AG04450 (cell line): ENCODE data around the gene FLT3. TPM values are rescaled to one million over a fixed set of nuclear protein-coding genes. Genes with fewer than 3 reads are reported as not detected.

ENCODE experiments used
- CTCF ChIA-PET: fragments of 300-600, 350-600 bp; formaldehyde crosslinking; extraction: SDS; loops from one replicate; lab custom pipeline; 2022; ENCODE audit warnings: antibody characterized with exemption, inconsistent platforms; lab: Charles Lee
- POLR2A ChIA-PET: fragments of 350-600 bp; formaldehyde crosslinking; extraction: SDS; loops from one replicate; lab custom pipeline; 2021; ENCODE audit warnings: antibody characterized with exemption, inconsistent platforms; lab: Yijun Ruan, JAX
- DNase-seq: peaks from one replicate; pipeline ENCODE4 v3.0.0-alpha.2; 2011; ENCODE audit warnings: low read depth, low spot score
- H3K27ac ChIP-seq: one replicate; pipeline ENCODE4 v1.5.1; 2012; ENCODE audit warnings: low read depth, low read length, control low read depth
- H3K27me3 ChIP-seq: one replicate; pipeline ENCODE4 v1.6.0; 2012; ENCODE audit warnings: low read length; ENCODE audit not compliant: control insufficient read depth, insufficient read depth
- H3K4me3 ChIP-seq: 2 replicates; pipeline ENCODE4 v1.5.1; 2011; ENCODE audit warnings: mild to moderate bottlenecking, low read depth, low read length, control low read depth
- H3K9me3 ChIP-seq: 2 replicates; pipeline ENCODE4 v1.5.1; 2012; ENCODE audit warnings: low read length; ENCODE audit not compliant: control insufficient read depth, insufficient read depth
- CTCF ChIP-seq: IDR thresholded peaks from 2 replicates; pipeline ENCODE4 v1.5.1; 2011; ENCODE audit warnings: low read depth, low read length, control low read depth, inconsistent platforms
- polyA plus RNA-seq: library from polyadenylated mRNA; depleted of rRNA; stranded (reverse); fragments of >200 nt; gene quantifications from 2 replicates; pipeline ENCODE4 v1.2.3, GENCODE V29; 2011

FLT3 gene
- polyA plus RNA-seq, 1 experiment, result 0.01 TPM

GRCh38 chr13:28022848-28023518 lies 77.4 kb downstream of the FLT3 start:
- Histone ChIP-seq H3K4me3 (no peak overlapping the region), H3K27ac (peak overlapping the region; percentile 39), H3K27me3 (no peaks in the 10 kb centered on the region), H3K9me3 (no peaks in the 10 kb centered on the region)
- DNase-seq, result no peak
- CTCF ChIA-PET, result no interaction called here
- TF ChIP-seq CTCF, result no peak
- POLR2A ChIA-PET, result no interaction called here

GRCh38 chr13:28014301-28014700 lies 86.1 kb downstream of the FLT3 start:
- Histone ChIP-seq H3K4me3 (no peak overlapping the region), H3K27ac (no peak overlapping the region), H3K9me3 (no peaks in the 10 kb centered on the region), H3K27me3 (peaks cover 2% of the 10 kb centered on the region)
- ChIA-PET CTCF (interaction anchor here (1.2 to 1.5 kb wide), 3 partner anchors 17 to 145 kb away, joined by 3 to 6 read pairs (median 5); no protein-coding TSS in a partner anchor), POLR2A (no interaction called here)
- no peak for DNase-seq
- TF ChIP-seq CTCF, result no peak

GRCh38 chr13:28013482-28013881 lies 86.9 kb downstream of the FLT3 start:
- Histone ChIP-seq H3K4me3 (no peak overlapping the region), H3K9me3 (no peaks in the 10 kb centered on the region), H3K27me3 (peaks cover 2% of the 10 kb centered on the region), H3K27ac (no peak overlapping the region)
- no peak for DNase-seq
- ChIA-PET POLR2A (no interaction called here), CTCF (interaction anchor here (0.5 to 1.4 kb wide), 3 partner anchors 16 to 634 kb away, joined by 3 to 5 read pairs (median 3); no protein-coding TSS in a partner anchor)
- no peak for TF ChIP-seq CTCF

- CTCF ChIA-PET, result no interaction called here
Observed at GRCh38 chr13:28012896-28013295, 87.5 kb downstream of the FLT3 start.

More at GRCh38 chr13:28012896-28013295, 87.5 kb downstream of the FLT3 start:
- Histone ChIP-seq H3K4me3 (no peak overlapping the region), H3K27ac (no peak overlapping the region), H3K9me3 (no peaks in the 10 kb centered on the region), H3K27me3 (peaks cover 2% of the 10 kb centered on the region)
- TF ChIP-seq CTCF, result no peak
- POLR2A ChIA-PET, result interaction anchor here (0.5 kb wide), 1 partner anchor 248 kb away, joined by 4 read pairs; no protein-coding TSS in a partner anchor
- DNase-seq, result no peak
